Activated CD8-positive, alpha-beta memory T cell treated with anti-CD3 and anti-CD28 coated beads, Interleukin-2, amount 50 U/mL, for 24 hours (primary cell): ENCODE measurements around the gene ITPK1.

Experiments
- DNase-seq: peaks from one replicate; pipeline ENCODE4 v3.0.0-alpha.2; 2020; ENCODE audit errors: extremely low read depth

Gene ITPK1

GRCh38 chr14:93105362-93105761 lies 10.4 kb downstream of the ITPK1 start:
- no peak for DNase-seq

- DNase-seq: no peak
These were observed 10.8 kb downstream of the ITPK1 start for GRCh38 chr14:93104961-93105360.

- no peak for DNase-seq
These were observed 12.2 kb downstream of the ITPK1 start for GRCh38 chr14:93103392-93104080.

- no peak for DNase-seq
These were observed 13.6 kb downstream of the ITPK1 start for GRCh38 chr14:93102141-93102540.

- DNase-seq: no peak
These were observed 14.5 kb downstream of the ITPK1 start for GRCh38 chr14:93101181-93101580.

- no peak for DNase-seq
These were observed 15.2 kb downstream of the ITPK1 start for GRCh38 chr14:93100570-93100969.

- no peak for DNase-seq
These were observed 15.6 kb downstream of the ITPK1 start for GRCh38 chr14:93100100-93100499.

GRCh38 chr14:93099643-93100042 lies 16.1 kb downstream of the ITPK1 start:
- no peak for DNase-seq

- DNase-seq: no peak
These were observed 16.5 kb downstream of the ITPK1 start for GRCh38 chr14:93099196-93099595.

GRCh38 chr14:93096691-93097322 lies 18.9 kb downstream of the ITPK1 start:
- no peak for DNase-seq

GRCh38 chr14:93095742-93096510 lies 19.8 kb downstream of the ITPK1 start:
- no peak for DNase-seq

- DNase-seq: no peak
These were observed 21.4 kb downstream of the ITPK1 start for GRCh38 chr14:93094121-93094918.

GRCh38 chr14:93092606-93093556 lies 22.8 kb downstream of the ITPK1 start:
- no peak for DNase-seq

GRCh38 chr14:93091666-93092065 lies 24.1 kb downstream of the ITPK1 start:
- no peak for DNase-seq

GRCh38 chr14:93090826-93091555 lies 24.7 kb downstream of the ITPK1 start:
- no peak for DNase-seq

GRCh38 chr14:93089521-93090269 lies 26.0 kb downstream of the ITPK1 start:
- DNase-seq: no peak

- DNase-seq: no peak
These were observed 29.2 kb downstream of the ITPK1 start for GRCh38 chr14:93086441-93087055.

GRCh38 chr14:93085911-93086310 lies 29.8 kb downstream of the ITPK1 start:
- no peak for DNase-seq
